Ammon's horn (tissue), 1 donor: ENCODE results near the gene ZNF793.

ENCODE experiments used
- DNase-seq: peaks from one replicate; pipeline ENCODE4 v3.0.0-alpha.2; 2016; ENCODE audit warnings: low spot score

The ZNF793 gene

DNA sequence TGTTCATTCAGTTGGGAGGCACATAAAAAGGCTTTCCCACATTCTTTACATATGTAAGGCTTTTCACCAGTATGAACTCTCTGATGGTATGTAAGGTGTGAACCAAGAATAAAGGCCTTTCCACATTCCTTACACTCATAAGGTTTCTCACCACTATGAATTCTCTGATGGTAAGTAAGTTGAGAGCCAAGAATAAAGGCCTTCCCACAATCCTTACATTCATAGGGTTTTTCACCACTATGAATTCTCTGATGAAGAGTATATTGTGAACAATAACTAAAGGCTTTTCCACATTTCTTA, 58.6 kb downstream of the ZNF793 start:
- no peak for DNase-seq

DNA sequence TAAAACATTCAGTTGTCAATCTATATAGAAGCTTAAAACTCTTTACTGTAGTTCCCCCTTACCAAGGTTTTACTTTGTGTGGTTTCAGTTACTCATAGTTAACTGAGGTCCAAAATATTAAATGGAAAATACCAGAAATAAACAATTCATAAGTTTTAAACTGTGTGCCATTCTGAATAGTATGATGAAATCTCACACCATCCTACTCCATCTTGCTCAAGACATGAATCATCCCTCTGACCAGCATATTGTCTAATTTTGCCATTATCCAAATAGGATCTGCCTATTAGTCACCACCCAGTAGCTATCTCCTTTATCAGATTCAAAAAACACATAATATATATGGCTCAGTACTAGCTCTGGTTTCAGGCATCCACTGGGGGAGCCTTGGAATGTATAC, 65.5 kb downstream of the ZNF793 start:
- DNase-seq, result no peak

DNA sequence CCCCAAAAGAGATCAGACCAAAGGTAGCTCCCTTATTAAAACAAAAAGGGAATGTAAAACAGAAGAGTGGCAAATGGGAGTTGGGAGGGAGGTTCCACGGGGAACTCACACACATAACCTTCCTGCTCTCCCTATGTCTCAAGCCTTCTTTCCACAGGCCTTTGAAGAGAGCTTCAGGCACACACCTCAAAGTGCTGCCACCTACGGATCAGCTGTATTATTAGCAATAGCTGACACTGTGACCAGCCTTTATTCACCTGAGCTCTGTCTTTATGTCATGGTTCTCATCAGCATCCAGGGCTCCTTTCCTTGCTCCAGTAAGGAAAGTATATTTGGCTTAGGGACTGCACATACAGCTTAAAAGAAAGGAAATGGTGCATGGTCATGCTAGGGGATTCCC, 76.6 kb downstream of the ZNF793 start:
- no peak for DNase-seq
